Kidney epithelial cell (primary cell): ENCODE results near the gene LPCAT4. TPM values are rescaled to one million over a fixed set of nuclear protein-coding genes. Genes with fewer than 3 reads are reported as not detected.
"Not testable (repeated sequence)": the region's sequence is repeated elsewhere in the genome, so short reads cannot be mapped to it uniquely, and the experiment has no call there.

ENCODE experiments used
- DNase-seq: peaks from one replicate; pipeline ENCODE4 v3.0.0-alpha.2; 2010; ENCODE audit warnings: low read depth
- H3K27me3 ChIP-seq: 2 replicates; pipeline ENCODE4 v1.6.0; 2011; ENCODE audit warnings: low read length; ENCODE audit not compliant: control insufficient read depth, insufficient read depth
- H3K36me3 ChIP-seq: 2 replicates; pipeline ENCODE4 v1.5.1; 2011; ENCODE audit warnings: low read length; ENCODE audit not compliant: control insufficient read depth, insufficient read depth
- H3K4me3 ChIP-seq: 2 replicates; pipeline ENCODE4 v1.5.1; 2011; ENCODE audit warnings: low read depth, mild to moderate bottlenecking, control low read depth, low read length
- total RNA-seq: library from RNA; depleted of rRNA; stranded (reverse); fragments of >200 nt; gene quantifications from 2 replicates; pipeline ENCODE4 v1.2.3, GENCODE V29; 2015
- TF ChIP-seq, protein P1 (sequence below): IDR thresholded peaks from 2 replicates; pipeline ENCODE4 v1.5.1; 2011; ENCODE audit warnings: mild to moderate bottlenecking, moderate library complexity, low read length, control low read depth, inconsistent platforms; ENCODE audit not compliant: insufficient read depth, poor library complexity, severe bottlenecking

Gene LPCAT4
- total RNA-seq, 1 donor from 2014 or later, result 21.1 TPM

DNA sequence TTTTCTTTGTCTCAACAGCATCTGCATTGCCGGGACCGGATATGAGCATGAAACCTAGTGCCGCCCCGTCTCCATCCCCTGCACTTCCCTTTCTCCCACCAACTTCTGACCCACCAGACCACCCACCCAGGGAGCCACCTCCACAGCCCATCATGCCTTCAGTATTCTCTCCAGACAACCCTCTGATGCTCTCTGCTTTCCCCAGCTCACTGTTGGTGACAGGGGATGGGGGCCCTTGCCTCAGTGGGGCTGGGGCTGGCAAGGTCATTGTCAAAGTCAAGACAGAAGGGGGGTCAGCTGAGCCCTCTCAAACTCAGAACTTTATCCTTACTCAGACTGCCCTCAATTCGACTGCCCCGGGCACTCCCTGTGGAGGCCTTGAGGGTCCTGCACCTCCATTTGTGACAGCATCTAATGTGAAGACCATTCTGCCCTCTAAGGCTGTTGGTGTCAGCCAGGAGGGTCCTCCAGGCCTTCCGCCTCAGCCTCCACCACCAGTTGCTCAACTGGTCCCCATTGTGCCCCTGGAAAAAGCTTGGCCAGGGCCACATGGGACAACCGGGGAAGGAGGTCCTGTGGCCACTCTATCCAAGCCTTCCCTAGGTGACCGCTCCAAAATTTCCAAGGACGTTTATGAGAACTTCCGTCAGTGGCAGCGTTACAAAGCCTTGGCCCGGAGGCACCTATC, 18.9 kb downstream of the LPCAT4 start:
- no peaks in the 10 kb centered on the region for H3K27me3 ChIP-seq
- TF ChIP-seq, protein P1, sequence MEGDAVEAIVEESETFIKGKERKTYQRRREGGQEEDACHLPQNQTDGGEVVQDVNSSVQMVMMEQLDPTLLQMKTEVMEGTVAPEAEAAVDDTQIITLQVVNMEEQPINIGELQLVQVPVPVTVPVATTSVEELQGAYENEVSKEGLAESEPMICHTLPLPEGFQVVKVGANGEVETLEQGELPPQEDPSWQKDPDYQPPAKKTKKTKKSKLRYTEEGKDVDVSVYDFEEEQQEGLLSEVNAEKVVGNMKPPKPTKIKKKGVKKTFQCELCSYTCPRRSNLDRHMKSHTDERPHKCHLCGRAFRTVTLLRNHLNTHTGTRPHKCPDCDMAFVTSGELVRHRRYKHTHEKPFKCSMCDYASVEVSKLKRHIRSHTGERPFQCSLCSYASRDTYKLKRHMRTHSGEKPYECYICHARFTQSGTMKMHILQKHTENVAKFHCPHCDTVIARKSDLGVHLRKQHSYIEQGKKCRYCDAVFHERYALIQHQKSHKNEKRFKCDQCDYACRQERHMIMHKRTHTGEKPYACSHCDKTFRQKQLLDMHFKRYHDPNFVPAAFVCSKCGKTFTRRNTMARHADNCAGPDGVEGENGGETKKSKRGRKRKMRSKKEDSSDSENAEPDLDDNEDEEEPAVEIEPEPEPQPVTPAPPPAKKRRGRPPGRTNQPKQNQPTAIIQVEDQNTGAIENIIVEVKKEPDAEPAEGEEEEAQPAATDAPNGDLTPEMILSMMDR, result no peak
- no peak for DNase-seq
- H3K36me3 ChIP-seq, result no peaks in the 10 kb centered on the region
- H3K4me3 ChIP-seq, result no peak overlapping the region

DNA sequence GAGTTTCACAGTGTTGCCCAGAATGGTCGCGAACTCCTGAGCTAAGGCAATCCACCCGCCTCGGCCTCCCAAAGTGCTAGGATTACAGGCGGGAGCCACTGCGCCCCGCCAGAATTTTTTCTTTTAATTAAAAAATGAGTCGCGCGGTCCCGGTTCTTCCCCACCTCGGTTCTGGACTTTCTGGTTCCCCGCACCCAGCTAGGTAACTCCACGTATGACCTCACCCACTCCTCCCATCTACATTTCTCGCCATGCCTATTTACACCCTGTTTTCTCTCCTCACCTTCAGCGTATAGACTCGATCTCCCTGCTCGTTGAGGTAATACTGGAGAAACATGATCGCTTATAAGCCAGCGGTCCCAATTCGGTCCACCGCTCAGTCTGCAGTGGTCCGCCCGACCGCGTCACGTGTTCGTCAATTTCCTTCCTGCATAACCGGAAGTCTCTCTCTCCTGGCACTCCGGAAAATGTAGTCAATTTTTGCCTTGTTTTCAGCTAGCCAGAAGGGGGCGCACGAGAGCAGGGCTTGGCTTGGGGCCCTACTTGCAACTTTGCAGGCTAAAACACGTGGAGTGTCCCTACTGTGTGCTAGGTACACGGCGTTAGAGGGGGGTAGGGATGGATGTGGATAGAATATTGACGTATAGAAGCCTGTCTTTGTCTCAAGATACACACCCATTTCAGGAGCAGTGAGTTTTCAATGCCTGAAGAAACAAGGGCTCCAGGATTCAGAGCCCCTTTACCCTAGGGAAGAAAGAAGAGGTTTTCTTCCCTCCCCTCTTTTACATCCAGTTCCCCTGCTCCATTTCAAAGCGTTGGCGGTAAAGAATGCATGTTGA, 24.0 kb downstream of the LPCAT4 start, which contains the start of the genes NOP10 and NUTM1:
Gene NOP10, minus strand, starts transcription at position 400 of the 839 bp plus-strand sequence. Its CDS starts 63 bp downstream, at position 337.
Gene NUTM1, plus strand, starts transcription at position 579 of the 839 bp plus-strand sequence. CDS start 382 bp downstream, outside the sequence.
- TF ChIP-seq, protein P1, result peak; percentile 96
- Histone ChIP-seq H3K4me3 (peak within 1 kb of the TSS; percentile 65), H3K36me3 (no peaks in the 10 kb centered on the region), H3K27me3 (no peaks in the 10 kb centered on the region)
- DNase-seq, result peak; percentile 80

- DNase-seq, H3K27me3 ChIP-seq, H3K36me3 ChIP-seq: not testable (repeated sequence)
- H3K4me3 ChIP-seq, result peak overlapping the region; percentile 65
Observed at GRCh38 chr15:34342213-34342736, 24.7 kb downstream of the LPCAT4 start.

DNA sequence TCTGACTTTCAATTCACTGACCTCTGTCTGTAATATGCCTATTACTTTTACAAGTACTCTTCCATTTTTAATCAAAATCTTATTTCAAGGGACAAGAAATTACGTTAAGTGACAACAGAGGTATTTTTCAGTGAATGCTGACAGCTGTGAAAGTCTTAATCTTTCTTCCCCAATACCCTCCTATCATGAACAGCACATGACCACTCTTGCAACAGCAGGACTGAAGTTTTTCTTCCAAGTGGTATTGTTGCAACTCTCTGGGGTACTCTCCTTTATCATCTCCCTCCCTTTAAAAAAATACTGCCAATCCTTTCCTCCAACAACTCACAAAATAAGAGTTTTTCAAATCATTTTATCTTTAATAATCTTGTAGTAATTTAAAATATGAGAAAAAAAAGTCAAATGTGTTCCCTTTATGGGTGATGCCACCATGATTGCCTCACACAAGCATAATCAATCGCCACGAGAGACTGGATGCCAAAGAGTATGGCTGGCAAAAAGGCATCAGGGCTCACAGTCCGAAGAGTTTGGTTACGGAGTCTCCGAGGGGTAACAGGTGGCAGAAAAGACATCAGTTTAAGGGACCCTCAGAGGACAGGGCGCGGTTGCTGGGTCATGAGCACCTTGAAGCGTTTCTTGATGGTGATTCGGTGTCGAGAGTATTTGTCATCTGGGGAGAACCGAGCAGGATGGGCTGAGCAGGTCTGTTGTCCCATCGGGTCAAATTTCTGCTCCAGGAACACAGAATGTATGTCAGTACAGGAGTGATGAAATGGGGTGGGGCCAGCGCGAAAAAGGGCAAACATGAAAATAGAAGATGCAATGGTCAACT, 25.4 kb downstream of the LPCAT4 start:
- no peaks in the 10 kb centered on the region for H3K36me3 ChIP-seq
- H3K4me3 ChIP-seq, result peak overlapping the region; percentile 65
- DNase-seq, result no peak
- TF ChIP-seq, protein P1, result no peak
- H3K27me3 ChIP-seq, result no peaks in the 10 kb centered on the region

DNA sequence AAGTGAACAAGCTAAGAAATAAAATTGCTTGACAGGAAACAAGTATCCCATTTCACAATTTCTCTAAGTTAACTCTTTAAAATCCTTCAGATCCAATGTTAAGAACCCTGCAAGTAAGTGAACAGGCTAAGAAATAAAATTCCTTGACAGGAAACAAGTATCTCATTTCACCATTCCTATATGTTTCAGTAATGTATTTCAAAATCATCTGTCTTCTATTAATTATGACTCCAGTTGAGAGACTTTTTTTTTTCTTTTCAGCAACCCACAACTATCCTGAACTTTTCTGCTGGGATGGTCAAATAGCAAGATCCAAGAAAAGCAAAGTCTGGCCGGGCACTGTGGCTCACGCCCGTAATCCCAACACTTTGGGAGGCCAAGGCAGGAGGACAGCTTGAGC, 27.1 kb downstream of the LPCAT4 start:
- no peaks in the 10 kb centered on the region for H3K27me3 ChIP-seq
- no peaks in the 10 kb centered on the region for H3K36me3 ChIP-seq
- TF ChIP-seq, protein P1, result no peak
- H3K4me3 ChIP-seq, result no peak overlapping the region
- DNase-seq, result no peak
